Measurements from ENCODE around the gene TRAPPC3L. TPM values are rescaled to one million over a fixed set of nuclear protein-coding genes. Genes with fewer than 3 reads are reported as not detected.

Gene TRAPPC3L
- total RNA-seq, 1 donor from 2014 or later, result not detected

- H3K9me3 ChIP-seq (replicated peaks), result no peaks in the 10 kb centered on the region
- no peaks in the 10 kb centered on the region for H3K36me3 ChIP-seq
- no peak overlapping the region for H3K27ac ChIP-seq (replicated peaks)
- intact Hi-C loops (cut with micrococcal nuclease), result no loop called here
- H3K27me3 ChIP-seq (ENCODE audit: low read depth), result no peaks in the 10 kb centered on the region
- no peak overlapping the region for H3K4me3 ChIP-seq
- TF ChIP-seq, protein P1, sequence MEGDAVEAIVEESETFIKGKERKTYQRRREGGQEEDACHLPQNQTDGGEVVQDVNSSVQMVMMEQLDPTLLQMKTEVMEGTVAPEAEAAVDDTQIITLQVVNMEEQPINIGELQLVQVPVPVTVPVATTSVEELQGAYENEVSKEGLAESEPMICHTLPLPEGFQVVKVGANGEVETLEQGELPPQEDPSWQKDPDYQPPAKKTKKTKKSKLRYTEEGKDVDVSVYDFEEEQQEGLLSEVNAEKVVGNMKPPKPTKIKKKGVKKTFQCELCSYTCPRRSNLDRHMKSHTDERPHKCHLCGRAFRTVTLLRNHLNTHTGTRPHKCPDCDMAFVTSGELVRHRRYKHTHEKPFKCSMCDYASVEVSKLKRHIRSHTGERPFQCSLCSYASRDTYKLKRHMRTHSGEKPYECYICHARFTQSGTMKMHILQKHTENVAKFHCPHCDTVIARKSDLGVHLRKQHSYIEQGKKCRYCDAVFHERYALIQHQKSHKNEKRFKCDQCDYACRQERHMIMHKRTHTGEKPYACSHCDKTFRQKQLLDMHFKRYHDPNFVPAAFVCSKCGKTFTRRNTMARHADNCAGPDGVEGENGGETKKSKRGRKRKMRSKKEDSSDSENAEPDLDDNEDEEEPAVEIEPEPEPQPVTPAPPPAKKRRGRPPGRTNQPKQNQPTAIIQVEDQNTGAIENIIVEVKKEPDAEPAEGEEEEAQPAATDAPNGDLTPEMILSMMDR (IDR thresholded peaks at IDR 0.05; ENCODE audit: borderline replicate concordance), result no peak
- DNase-seq, result no peak
- H3K4me1 ChIP-seq, result no peaks in the 10 kb centered on the region
These were observed 99.1 kb downstream of the TRAPPC3L start for GRCh38 chr6:116446399-116446798.

DNA sequence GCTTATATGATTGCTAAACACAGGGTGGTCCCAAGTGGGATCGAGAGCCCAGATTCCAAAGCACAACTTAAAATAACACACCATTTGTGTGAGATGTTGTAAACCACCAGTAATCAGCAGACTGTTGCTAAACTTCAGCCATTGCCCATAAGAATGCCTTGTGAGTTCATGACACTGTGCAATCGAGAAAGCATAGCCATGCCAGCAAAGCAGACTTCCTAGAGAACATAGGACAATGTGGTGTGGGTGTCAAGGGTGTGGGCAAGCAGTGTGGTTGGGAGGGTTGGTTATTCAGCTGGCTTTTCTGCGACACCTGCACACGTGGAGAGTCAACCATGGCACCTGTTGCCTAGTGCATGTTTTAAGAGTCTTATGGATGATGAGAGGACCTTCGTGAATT is 100.4 kb downstream of the TRAPPC3L start:
- Histone ChIP-seq H3K9me3 (replicated peaks) (no peaks in the 10 kb centered on the region), H3K27me3 (ENCODE audit: low read depth) (no peaks in the 10 kb centered on the region), H3K27ac (replicated peaks) (no peak overlapping the region), H3K4me1 (no peaks in the 10 kb centered on the region), H3K4me3 (no peak overlapping the region), H3K36me3 (no peaks in the 10 kb centered on the region)
- DNase-seq, result no peak
- TF ChIP-seq, protein P1 (IDR thresholded peaks at IDR 0.05; ENCODE audit: borderline replicate concordance), result no peak
- intact Hi-C loops (cut with micrococcal nuclease), result no loop called here

Other genes starting within 250 kb of the TRAPPC3L start
- gene DSE, start 174.7 kb downstream of the TRAPPC3L start, total RNA-seq, result 14.0 TPM
- 1.7 TPM for gene CALHM6, start 84.3 kb downstream of the TRAPPC3L start, total RNA-seq
- 2.1 TPM for gene CALHM5, start 34.0 kb downstream of the TRAPPC3L start, total RNA-seq
- not detected for gene CALHM4, start 8.1 kb upstream of the TRAPPC3L start, total RNA-seq
- 73.3 TPM for gene RWDD1, start 25.8 kb upstream of the TRAPPC3L start, total RNA-seq
- not detected for gene RSPH4A, start 70.8 kb upstream of the TRAPPC3L start, total RNA-seq
- gene ZUP1, start 123.1 kb upstream of the TRAPPC3L start, total RNA-seq, result 3.1 TPM
- gene KPNA5, start 135.5 kb upstream of the TRAPPC3L start, total RNA-seq, result 7.8 TPM
- 3.5 TPM for gene FAM162B, start 220.0 kb upstream of the TRAPPC3L start, total RNA-seq